BJ (cell line): Measurements from ENCODE around the gene SMAD7. TPM values are rescaled to one million over a fixed set of nuclear protein-coding genes. Genes with fewer than 3 reads are reported as not detected.
"Not testable (repeated sequence)": the region's sequence is repeated elsewhere in the genome, so short reads cannot be mapped to it uniquely, and the experiment has no call there.

ENCODE experiments used
- CTCF ChIA-PET: fragments of 350-600 bp; formaldehyde crosslinking; extraction: SDS; loops from one replicate; lab custom pipeline; 2021; ENCODE audit warnings: antibody characterized with exemption, inconsistent platforms; lab: Yijun Ruan, JAX
- POLR2A ChIA-PET: fragments of 300-600 bp; sonication (Branson Sonifier 250); formaldehyde crosslinking; extraction: SDS; loops from one replicate; lab custom pipeline; 2021; ENCODE audit warnings: antibody characterized with exemption; lab: Charles Lee
- DNase-seq: peaks from one replicate; pipeline ENCODE4 v3.0.0-alpha.2; 2011; ENCODE audit warnings: low read depth
- H3K27me3 ChIP-seq: 2 replicates; pipeline ENCODE4 v1.6.0; 2011; ENCODE audit warnings: low read length; ENCODE audit not compliant: control insufficient read depth, insufficient read depth
- H3K36me3 ChIP-seq: 2 replicates; pipeline ENCODE4 v1.5.1; 2011; ENCODE audit warnings: low read length; ENCODE audit not compliant: control insufficient read depth, insufficient read depth
- H3K4me3 ChIP-seq: 2 replicates; pipeline ENCODE4 v1.5.1; 2011; ENCODE audit warnings: low read depth, mild to moderate bottlenecking, control low read depth, low read length
- CTCF ChIP-seq: IDR thresholded peaks from 2 replicates; pipeline ENCODE4 v1.5.1; 2011; ENCODE audit warnings: low read depth, mild to moderate bottlenecking, control low read depth, inconsistent platforms, low read length, moderate library complexity; ENCODE audit not compliant: insufficient read depth
- polyA plus RNA-seq: library from polyadenylated mRNA; depleted of rRNA; stranded (reverse); fragments of >200 nt; gene quantifications from 2 replicates; pipeline ENCODE4 v1.2.3, GENCODE V29; 2011

SMAD7 gene
- polyA plus RNA-seq, 1 experiment: 24.2 TPM

GRCh38 chr18:48872234-48873145 lies 78.3 kb downstream of the SMAD7 start:
- CTCF ChIA-PET: no interaction called here
- no peak for DNase-seq
- Histone ChIP-seq H3K36me3 (no peaks in the 10 kb centered on the region), H3K27me3 (no peaks in the 10 kb centered on the region), H3K4me3 (no peak overlapping the region)
- POLR2A ChIA-PET: no interaction called here
- no peak for TF ChIP-seq CTCF

- CTCF ChIA-PET: no interaction called here
- Histone ChIP-seq H3K4me3 (no peak overlapping the region), H3K36me3 (no peaks in the 10 kb centered on the region), H3K27me3 (no peaks in the 10 kb centered on the region)
- no peak for TF ChIP-seq CTCF
- no peak for DNase-seq
- POLR2A ChIA-PET: no interaction called here
These were observed 79.2 kb downstream of the SMAD7 start for GRCh38 chr18:48871391-48872166.

GRCh38 chr18:48870926-48871325 lies 79.8 kb downstream of the SMAD7 start:
- DNase-seq, H3K36me3 ChIP-seq, POLR2A ChIA-PET, H3K4me3 ChIP-seq, H3K27me3 ChIP-seq: not testable (repeated sequence)
- CTCF ChIA-PET: interaction anchor here (0.6 kb wide), 1 partner anchor 335 kb away, joined by 3 read pairs; no protein-coding TSS in a partner anchor
